IMR-90 (cell line): ENCODE measurements around the gene VSIG4. TPM values are rescaled to one million over a fixed set of nuclear protein-coding genes. Genes with fewer than 3 reads are reported as not detected.

Experiments used
- ATAC-seq: fragments of 200-7000 bp; cut with Tn5 transposase; 2 replicates; pipeline ENCODE4 v1.9.1; 2020; ENCODE audit warnings: low read depth, mild to moderate bottlenecking, moderate library complexity
- BruUV-seq: library from RNA; stranded (reverse); fragments of 400-500 nt; replicated peaks from 2 replicates; lab custom pipeline; 2021; lab: Mats Ljungman, UMichigan
- CTCF ChIA-PET: fragments of 300-600 bp; formaldehyde crosslinking; extraction: SDS; loops from one replicate; lab custom pipeline; 2021; ENCODE audit warnings: antibody characterized with exemption; lab: Yijun Ruan, JAX
- POLR2A ChIA-PET: fragments of 300-600 bp; sonication (Branson Sonifier 250); formaldehyde crosslinking; loops from one replicate; lab custom pipeline; 2022; ENCODE audit warnings: antibody characterized with exemption; ENCODE audit not compliant: unreplicated experiment; lab: Charles Lee
- DNase-seq: peaks from one replicate; pipeline ENCODE4 v3.0.0; 2013
- H2AFZ ChIP-seq: replicated peaks from 2 replicates; pipeline ENCODE3; 2013; ENCODE audit warnings: low read length, mild to moderate bottlenecking; ENCODE audit not compliant: poor library complexity
- H2AK5ac ChIP-seq: 2 replicates; pipeline ENCODE4 v1.6.1; 2013; ENCODE audit warnings: low read depth, low read length, inconsistent platforms
- H2AK9ac ChIP-seq: replicated peaks from 2 replicates; pipeline ENCODE3; 2013; ENCODE audit warnings: mild to moderate bottlenecking, low read depth, low read length, moderate library complexity; ENCODE audit not compliant: poor library complexity
- H2BK120ac ChIP-seq: 2 replicates; pipeline ENCODE4 v1.6.1; 2013; ENCODE audit warnings: low read depth, low read length, inconsistent platforms
- H2BK15ac ChIP-seq: 3 replicates; pipeline ENCODE4 v1.6.1; 2013; ENCODE audit warnings: low read depth, low read length, inconsistent platforms
- H2BK20ac ChIP-seq: 2 replicates; pipeline ENCODE4 v1.6.1; 2013; ENCODE audit warnings: low read depth, mild to moderate bottlenecking, inconsistent platforms, low read length, moderate library complexity
- H2BK5ac ChIP-seq: 2 replicates; pipeline ENCODE4 v1.6.1; 2013; ENCODE audit warnings: mild to moderate bottlenecking, low read depth, low read length, inconsistent platforms; ENCODE audit not compliant: poor library complexity, severe bottlenecking
- H3K14ac ChIP-seq: replicated peaks from 2 replicates; pipeline ENCODE4 v1.6.1; 2013; ENCODE audit warnings: low read depth, low read length, inconsistent platforms
- H3K18ac ChIP-seq: 2 replicates; pipeline ENCODE4 v1.6.1; 2013; ENCODE audit warnings: low read depth, low read length, control low read depth
- H3K23ac ChIP-seq: 2 replicates; pipeline ENCODE4 v1.6.1; 2013; ENCODE audit warnings: low read depth, low read length, inconsistent platforms
- H3K27ac ChIP-seq: 2 replicates; pipeline ENCODE4 v1.5.1; 2013; ENCODE audit warnings: mild to moderate bottlenecking, control low read depth, low read length; ENCODE audit not compliant: insufficient read depth
- H3K27me3 ChIP-seq: 2 replicates; pipeline ENCODE4 v1.6.1; 2013; ENCODE audit warnings: low read length; ENCODE audit not compliant: control insufficient read depth, insufficient read depth
- H3K36me3 ChIP-seq: 2 replicates; pipeline ENCODE4 v1.6.1; 2013; ENCODE audit warnings: low read length, mixed read lengths; ENCODE audit not compliant: control insufficient read depth, insufficient read depth
- H3K4ac ChIP-seq: 2 replicates; pipeline ENCODE4 v1.6.1; 2013; ENCODE audit warnings: low read depth, low read length, inconsistent platforms
- H3K4me1 ChIP-seq: 2 replicates; pipeline ENCODE4 v1.6.1; 2013; ENCODE audit warnings: low read length, mixed read lengths; ENCODE audit not compliant: control insufficient read depth, insufficient read depth
- H3K4me2 ChIP-seq: 2 replicates; pipeline ENCODE4 v1.6.1; 2013; ENCODE audit warnings: low read depth, mild to moderate bottlenecking, control low read depth, low read length, moderate library complexity
- H3K4me3 ChIP-seq: 2 replicates; pipeline ENCODE4 v1.5.1; 2013; ENCODE audit warnings: low read depth, mild to moderate bottlenecking, control low read depth, low read length, moderate library complexity; ENCODE audit not compliant: insufficient read depth
- H3K56ac ChIP-seq: 2 replicates; pipeline ENCODE4 v1.6.1; 2013; ENCODE audit warnings: low read length, inconsistent platforms; ENCODE audit not compliant: insufficient read depth; ENCODE audit errors: extremely low read depth
- H3K79me1 ChIP-seq, 2 experiments: 2 replicates each; pipeline ENCODE4 v1.6.1; 2013; ENCODE audit warnings: low read length in 2 of 2, inconsistent platforms in 1 of 2, low read depth in 1 of 2
- H3K9ac ChIP-seq: 2 replicates; pipeline ENCODE4 v1.6.1; 2013; ENCODE audit warnings: low read depth, low read length, control low read depth
- H3K9me1 ChIP-seq: 2 replicates; pipeline ENCODE4 v1.6.1; 2013; ENCODE audit warnings: low read length, inconsistent platforms; ENCODE audit not compliant: insufficient read depth
- H3K9me3 ChIP-seq: 2 replicates; pipeline ENCODE4 v1.6.1; 2013; ENCODE audit warnings: low read length; ENCODE audit not compliant: control insufficient read depth, insufficient read depth
- H4K20me1 ChIP-seq: 2 replicates; pipeline ENCODE4 v1.6.1; 2013; ENCODE audit warnings: low read length, inconsistent platforms; ENCODE audit not compliant: insufficient read depth
- H4K5ac ChIP-seq: 2 replicates; pipeline ENCODE4 v1.6.1; 2013; ENCODE audit warnings: mild to moderate bottlenecking, low read depth, low read length, control low read depth
- H4K8ac ChIP-seq, 2 experiments: 2 replicates each; pipeline ENCODE4 v1.6.1; 2013; ENCODE audit warnings: low read depth in 2 of 2, low read length in 2 of 2, control low read depth in 1 of 2, inconsistent platforms in 1 of 2
- H4K91ac ChIP-seq: 2 replicates; pipeline ENCODE4 v1.6.1; 2013; ENCODE audit warnings: low read depth, low read length, inconsistent platforms; ENCODE audit not compliant: insufficient read depth
- ELK1 ChIP-seq: fragments of 150-350 bp; IDR thresholded peaks from 2 replicates; pipeline ENCODE4 v1.6.1; 2016; ENCODE audit warnings: low read depth, mild to moderate bottlenecking, low read length, moderate library complexity, borderline replicate concordance
- MAFK ChIP-seq: IDR thresholded peaks from 2 replicates; pipeline ENCODE4 v1.6.1; 2012; ENCODE audit warnings: low read depth, low read length, improper control_type of control experiment
- MAZ ChIP-seq: IDR thresholded peaks from 2 replicates; pipeline ENCODE4 v1.6.1; 2012; ENCODE audit warnings: low read depth, mild to moderate bottlenecking, low read length, improper control_type of control experiment, moderate library complexity, borderline replicate concordance
- MXI1 ChIP-seq: IDR thresholded peaks from 2 replicates; pipeline ENCODE4 v1.6.1; 2012; ENCODE audit warnings: low read depth, mild to moderate bottlenecking, low read length, moderate library complexity, borderline replicate concordance
- RAD21 ChIP-seq: IDR thresholded peaks from 2 replicates; pipeline ENCODE4 v1.6.1; 2012; ENCODE audit warnings: low read length, improper control_type of control experiment
- RCOR1 ChIP-seq: IDR thresholded peaks from 2 replicates; pipeline ENCODE4 v1.6.1; 2012; ENCODE audit warnings: mild to moderate bottlenecking, low read length, improper control_type of control experiment; ENCODE audit not compliant: insufficient replicate concordance
- RFX5 ChIP-seq: IDR thresholded peaks from 2 replicates; pipeline ENCODE4 v1.8.0; 2012; ENCODE audit warnings: low read depth, mild to moderate bottlenecking, low read length, moderate library complexity
- dilution Hi-C: fragments of 300-500 bp; cut with HindIII; formaldehyde crosslinking; loops from one replicate; pipeline ENCODE4 v1.14.3; 2018; ENCODE audit warnings: low sequenced_read_pairs; ENCODE audit not compliant: unreplicated experiment
- in situ Hi-C: fragments of 300-500 bp; cut with MboI; formaldehyde crosslinking; loops from 3 replicates; pipeline ENCODE4 v1.14.3; 2019; ENCODE audit warnings: low sequenced_read_pairs, inconsistent platforms, mixed read lengths
- intact Hi-C: fragments of 100-400 bp; cut with micrococcal nuclease; formaldehyde crosslinking; loops from 2 replicates; pipeline ENCODE4 v1.10.0; 2022
- polyA plus RNA-seq, 3 experiments: library from polyadenylated mRNA; depleted of rRNA; stranded (reverse); fragments of >200 nt; gene quantifications; 2 replicates each; pipeline ENCODE4 v1.2.3, GENCODE V29; 2012; ENCODE audit warnings: low replicate concordance in 1 of 3
- total RNA-seq: library from RNA; depleted of rRNA; stranded (reverse); fragments of >200 nt; gene quantifications from 2 replicates; pipeline ENCODE4 v1.2.3, GENCODE V29; 2012

VSIG4 gene
- total and polyA plus RNA-seq, 2 of the 4 experiments (the other 2 are of a cell fraction): not detected

DNA sequence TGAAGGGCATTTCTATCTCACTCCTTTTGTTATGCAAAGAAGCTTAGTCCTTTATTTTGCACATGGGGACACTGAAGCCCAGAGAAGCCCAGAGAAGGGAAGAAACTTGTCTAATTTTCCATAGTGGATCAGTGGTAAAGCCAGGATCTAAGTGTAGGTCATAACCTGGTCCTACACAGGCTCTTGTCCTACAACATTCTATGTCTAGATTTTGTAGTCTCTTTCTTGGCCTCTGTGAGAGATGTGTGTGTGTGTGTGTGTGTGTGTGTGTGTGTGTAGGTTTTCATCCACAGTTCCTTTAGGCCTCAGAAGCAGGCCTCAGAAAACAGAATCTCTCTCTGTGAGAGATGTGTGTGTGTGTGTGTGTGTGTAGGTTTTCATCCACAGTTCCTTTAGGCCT is 38.3 kb downstream of the VSIG4 start:
- TF ChIP-seq MAZ: no peak
- TF ChIP-seq ELK1: no peak
- TF ChIP-seq MAFK: no peak
- no peak for TF ChIP-seq RCOR1
- TF ChIP-seq RFX5: no peak
- no peak for TF ChIP-seq RAD21
- no peak for TF ChIP-seq MXI1
- in situ Hi-C loops: no loop called here

More for the DNA sequence above, 38.3 kb downstream of the VSIG4 start:
- Histone ChIP-seq H4K8ac (no peak overlapping the region), H2AK9ac (no peak overlapping the region), H2BK5ac (no peak overlapping the region), H3K4me1 (no peaks in the 10 kb centered on the region), H3K27me3 (peaks cover 2% of the 10 kb centered on the region; the same call in 1 of the 2 replicates), H3K14ac (no peak overlapping the region), H2AFZ (no peak overlapping the region), H3K4me2 (no peak overlapping the region), H4K20me1 (no peaks in the 10 kb centered on the region), H2BK120ac (no peak overlapping the region), H4K5ac (no peak overlapping the region), H2BK15ac (no peak overlapping the region), H3K9ac (no peak overlapping the region), H4K91ac (no peak overlapping the region), H3K18ac (no peak overlapping the region), H3K9me3 (no peaks in the 10 kb centered on the region), H3K4me3 (no peak overlapping the region), H3K9me1 (no peaks in the 10 kb centered on the region), H3K23ac (no peak overlapping the region), H2BK20ac (no peak overlapping the region), H3K56ac (no peak overlapping the region), H3K79me1 (no peaks in the 10 kb centered on the region), H3K4ac (no peak overlapping the region), H2AK5ac (no peak overlapping the region), H3K36me3 (no peaks in the 10 kb centered on the region), H3K27ac (no peak overlapping the region)
- CTCF ChIA-PET: no interaction called here
- BruUV-seq: no TSS peak
- dilution Hi-C loops (no loop called here), intact Hi-C loops (no loop called here)
- DNase-seq (no peak), ATAC-seq (no peak)
- POLR2A ChIA-PET: no interaction called here
